GM19467 (cell line): ENCODE measurements around the gene CALML3.

ENCODE experiments used
- ATAC-seq: cut with Tn5 transposase; IDR thresholded peaks from one replicate; pipeline ENCODE4 v1.9.1; 2021; ENCODE audit warnings: mild to moderate bottlenecking, moderate library complexity; ENCODE audit not compliant: unreplicated experiment

The CALML3 gene

GRCh38 chr10:5538446-5538845 lies 13.7 kb downstream of the CALML3 start:
- ATAC-seq, result no peak

- no peak for ATAC-seq
Measured at GRCh38 chr10:5538892-5539651, 14.3 kb downstream of the CALML3 start.

- no peak for ATAC-seq
Measured at GRCh38 chr10:5540080-5540479, 15.3 kb downstream of the CALML3 start.

- no peak for ATAC-seq
Measured at GRCh38 chr10:5540891-5541290, 16.1 kb downstream of the CALML3 start.

DNA sequence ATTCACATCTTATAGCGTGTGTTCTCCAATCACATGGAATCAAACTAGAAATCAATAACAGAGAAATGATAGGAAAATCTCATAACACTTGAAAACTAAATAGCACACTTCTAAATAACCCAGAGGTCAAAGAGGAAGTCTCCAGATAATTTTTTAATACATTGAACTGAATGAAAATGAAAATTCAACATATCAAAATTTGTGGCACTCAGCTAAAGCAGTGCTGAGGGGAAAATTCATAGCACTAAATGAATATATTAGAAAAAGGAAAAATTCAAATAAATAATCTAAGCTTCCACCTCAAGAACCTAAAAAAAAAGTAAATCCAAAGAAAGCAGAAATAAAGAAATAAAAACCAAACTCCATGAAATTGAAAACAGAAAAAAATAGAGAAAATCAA lies 17.3 kb downstream of the CALML3 start:
- ATAC-seq, result no peak

DNA sequence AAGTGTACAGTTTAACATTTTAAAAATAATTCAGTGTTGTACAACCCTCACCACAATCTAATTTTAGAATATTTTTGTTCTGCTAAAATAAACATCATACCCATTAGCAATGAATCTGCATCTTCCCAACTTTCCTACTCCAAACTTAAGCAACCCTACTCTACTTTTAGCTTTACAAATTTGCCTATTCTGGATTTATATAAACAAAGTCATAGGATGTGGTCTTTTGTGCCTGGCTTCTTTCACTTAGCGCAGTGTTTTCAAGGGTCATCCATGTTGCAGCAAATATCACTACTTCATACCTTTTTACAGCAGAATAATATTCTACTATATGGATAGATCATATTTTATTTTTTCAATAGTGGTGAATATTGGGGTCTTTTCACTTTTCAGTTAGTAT lies 18.9 kb downstream of the CALML3 start:
- no peak for ATAC-seq

DNA sequence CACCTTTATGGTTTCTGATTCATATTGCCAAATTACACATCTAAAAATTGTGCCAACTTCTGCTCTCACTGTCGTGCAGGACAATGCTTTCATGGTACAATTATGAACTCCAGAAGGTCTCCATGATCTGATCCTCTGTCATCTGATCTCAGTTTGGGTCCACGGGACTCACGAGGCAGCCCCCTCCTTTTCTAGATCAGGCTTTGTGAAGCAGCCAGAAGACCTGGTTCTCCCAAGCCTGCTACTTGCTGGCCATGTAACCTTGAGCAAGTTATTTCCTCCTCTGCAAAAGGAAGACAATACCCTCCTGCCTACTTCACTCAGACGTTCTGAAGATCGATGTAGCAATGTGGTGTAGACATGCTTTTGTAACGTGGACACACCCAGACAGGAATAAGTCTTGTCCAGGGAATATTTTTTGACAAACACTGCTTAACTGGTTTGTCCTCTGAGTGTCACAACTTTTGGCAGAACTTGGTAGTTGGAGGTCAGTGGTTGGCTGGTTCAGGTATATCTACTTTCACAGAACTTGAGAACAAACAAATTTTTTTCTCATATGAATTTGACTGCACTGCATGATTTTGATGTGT lies 19.6 kb downstream of the CALML3 start:
- no peak for ATAC-seq

- ATAC-seq, result no peak
Measured at GRCh38 chr10:5545011-5545410, 20.2 kb downstream of the CALML3 start.

DNA sequence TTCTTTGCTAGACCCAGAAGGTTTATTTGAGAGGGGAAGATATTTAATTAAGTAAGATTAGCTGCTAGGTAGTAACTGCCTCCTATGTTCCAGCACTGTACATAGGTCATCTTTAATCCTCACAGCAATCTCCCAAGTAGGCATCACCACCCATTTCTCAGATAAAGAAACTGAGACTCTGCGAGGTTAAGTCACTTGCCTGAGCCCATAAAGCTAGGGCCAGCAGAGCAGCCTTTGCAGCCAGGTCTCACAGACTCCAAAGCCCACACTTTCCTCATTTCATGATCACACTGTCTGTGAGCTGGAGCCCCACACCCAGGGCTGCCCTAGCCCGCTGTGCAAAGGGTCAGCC lies 20.6 kb downstream of the CALML3 start:
- ATAC-seq, result no peak

- no peak for ATAC-seq
Measured at GRCh38 chr10:5545778-5546710, 21.3 kb downstream of the CALML3 start.

DNA sequence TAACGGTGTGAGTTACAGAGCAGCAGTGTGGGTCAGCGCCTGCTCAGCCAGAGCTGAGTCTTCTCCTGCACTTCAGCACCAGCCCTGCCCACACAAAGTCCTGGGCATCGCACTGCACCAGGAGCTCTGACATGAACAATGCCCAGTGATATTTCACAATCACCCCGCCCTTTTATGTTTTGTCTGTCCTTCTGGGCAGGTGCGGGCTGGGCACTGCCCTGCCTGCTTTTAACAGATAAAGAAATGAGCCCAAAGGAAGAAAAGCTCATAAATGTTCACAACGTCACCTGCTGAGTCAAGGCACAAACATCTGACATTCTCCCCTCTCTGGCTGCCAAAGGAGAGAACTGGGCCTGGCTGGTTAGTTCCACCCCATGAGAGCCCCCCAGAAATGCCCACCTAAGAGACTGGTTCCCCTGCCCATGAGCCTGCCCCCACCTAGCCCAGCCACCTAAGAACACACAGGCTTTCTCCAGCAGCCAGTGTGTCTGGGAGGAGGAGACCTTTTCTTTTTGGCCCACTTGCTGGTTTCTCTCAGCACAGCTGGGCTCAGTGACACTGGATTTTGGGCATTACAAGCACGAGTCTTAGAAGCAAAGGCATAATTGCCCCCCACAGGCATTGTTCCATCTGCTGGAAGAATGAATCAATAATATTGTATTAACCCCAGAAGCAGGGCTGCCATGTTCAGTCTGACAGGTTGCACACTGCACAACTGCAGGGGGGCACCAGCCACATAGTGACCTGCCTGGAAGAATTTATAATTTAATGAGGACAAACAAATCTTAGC lies 22.3 kb downstream of the CALML3 start:
- no peak for ATAC-seq

- no peak for ATAC-seq
Measured at GRCh38 chr10:5547681-5547930, 22.8 kb downstream of the CALML3 start.

- ATAC-seq, result no peak
Measured at GRCh38 chr10:5547931-5548660, 23.3 kb downstream of the CALML3 start.

GRCh38 chr10:5549462-5550249 lies 24.9 kb downstream of the CALML3 start:
- ATAC-seq, result no peak

DNA sequence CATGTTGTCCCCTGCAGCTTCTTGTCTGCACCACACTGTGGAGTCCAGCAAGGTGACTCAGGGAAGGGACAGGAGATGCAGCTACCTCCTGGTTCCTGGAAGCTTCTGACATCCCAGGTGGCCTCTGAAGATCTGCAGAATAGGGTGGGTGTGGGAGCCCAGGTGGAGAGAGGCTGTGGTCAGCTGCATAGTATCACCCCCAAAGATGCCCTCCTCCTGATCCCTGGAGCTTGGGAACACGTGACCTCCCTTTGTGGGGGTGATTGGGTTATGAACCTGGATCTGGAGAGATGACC lies 25.4 kb downstream of the CALML3 start:
- no peak for ATAC-seq

DNA sequence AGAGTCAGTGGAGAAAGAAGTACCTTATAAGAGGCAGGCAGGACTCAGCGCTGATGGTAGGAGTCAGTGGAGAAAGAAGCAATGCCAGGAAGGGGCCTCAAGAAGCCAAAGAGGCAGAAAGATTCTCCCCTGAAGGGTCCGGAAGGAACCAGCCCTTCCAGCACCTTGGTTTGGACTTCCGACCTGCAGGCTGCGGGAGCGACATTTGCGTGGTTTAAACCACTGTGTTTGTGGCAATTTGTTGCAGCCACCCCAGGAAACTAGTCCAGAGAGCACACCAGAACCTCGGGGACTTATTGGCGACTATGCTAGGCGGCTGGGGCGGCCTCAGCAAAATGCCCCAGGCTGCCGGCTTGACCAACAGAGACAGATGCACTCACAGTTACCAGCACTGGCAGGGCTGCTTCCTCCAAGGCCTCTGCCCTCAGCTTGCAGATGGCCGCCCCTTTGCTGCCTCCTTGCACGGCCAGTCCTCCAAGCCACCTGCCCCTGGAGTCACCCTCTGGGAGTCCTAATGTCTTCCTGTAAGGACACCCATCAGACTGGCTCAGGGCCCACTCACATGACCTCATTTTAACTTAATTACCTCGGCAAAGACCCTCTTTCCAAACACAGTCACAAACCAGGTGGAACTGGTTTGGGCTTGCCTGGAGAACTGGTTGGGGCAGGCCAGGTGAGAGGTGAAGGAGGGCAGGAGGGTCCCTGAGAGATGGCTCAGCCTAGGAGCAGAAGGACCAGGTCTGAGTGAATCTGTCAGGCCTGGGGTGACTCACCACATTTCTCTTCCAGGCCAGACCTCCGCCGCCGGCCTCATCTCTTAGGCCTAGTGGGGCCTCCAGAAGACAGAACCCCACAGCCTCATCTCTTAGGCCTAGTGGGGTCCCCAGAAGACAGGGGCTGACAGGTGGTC lies 26.1 kb downstream of the CALML3 start:
- ATAC-seq, result no peak

GRCh38 chr10:5551531-5552375 lies 27.0 kb downstream of the CALML3 start:
- no peak for ATAC-seq
